ENCODE measurements around the gene DHRS2. TPM values are rescaled to one million over a fixed set of nuclear protein-coding genes. Genes with fewer than 3 reads are reported as not detected.

Gene DHRS2
- total and polyA plus RNA-seq, 2 of the 4 experiments (the other 2 are of a cell fraction) = 0.12 to 0.18 TPM

DNA sequence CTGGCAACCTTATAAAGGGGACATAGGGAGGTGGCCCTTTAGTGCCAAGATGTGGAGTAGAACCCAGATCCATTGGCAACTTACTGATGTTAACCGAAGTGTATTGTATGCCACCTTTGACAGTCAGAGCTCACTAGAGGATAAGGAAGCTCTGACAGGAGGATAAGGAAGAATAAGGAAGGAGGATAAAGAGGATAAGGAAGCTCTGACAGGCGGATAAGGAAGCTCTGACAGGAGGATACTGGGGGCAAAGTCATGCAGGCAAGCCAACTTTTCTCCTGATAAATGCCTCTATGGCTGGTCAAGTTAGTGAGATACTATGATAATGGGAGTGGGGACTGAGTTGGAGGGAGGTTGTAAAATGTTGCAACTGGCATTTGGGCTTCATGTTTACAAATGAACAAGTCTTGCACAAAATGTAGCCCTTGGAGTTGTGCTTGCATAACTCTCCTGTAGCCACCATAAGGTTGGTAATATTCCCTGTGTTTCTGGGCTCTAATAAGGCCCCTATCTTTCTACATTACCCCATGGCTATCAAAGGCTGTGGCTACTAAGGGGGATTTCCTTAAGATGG, 17.7 kb upstream of the DHRS2 start:
- no peak overlapping the region for H3K27ac ChIP-seq (ENCODE audit: insufficient read depth, low read length)
- no peak overlapping the region for H4K91ac ChIP-seq (ENCODE audit: insufficient read depth, low read depth, low read length)
- POLR2A ChIA-PET (ENCODE audit: unreplicated experiment) = no interaction called here
- ATAC-seq (ENCODE audit: low read depth) (no peak), DNase-seq (no peak)
- H3K79me1 ChIP-seq (ENCODE audit: low read depth in 1 of 2, low read length in 2 of 2) = no peaks in the 10 kb centered on the region
- H3K4me2 ChIP-seq (ENCODE audit: low read depth, low read length) = no peak overlapping the region
- dilution Hi-C loops (cut with HindIII; ENCODE audit: low sequenced_read_pairs, unreplicated experiment) (no loop called here), intact Hi-C loops (cut with micrococcal nuclease) (no loop called here), in situ Hi-C loops (cut with MboI; ENCODE audit: low sequenced_read_pairs) (no loop called here)
- H3K56ac ChIP-seq (ENCODE audit: extremely low read depth, insufficient read depth, low read length) = no peak overlapping the region
- no peak overlapping the region for H3K4ac ChIP-seq (ENCODE audit: low read depth, low read length)
- no peak overlapping the region for H3K23ac ChIP-seq (ENCODE audit: low read depth, low read length)
- no peak overlapping the region for H3K18ac ChIP-seq (ENCODE audit: low read depth, low read length)
- CTCF ChIA-PET = interaction anchor here (1.1 kb wide), 1 partner anchor 14 kb away, joined by 4 read pairs; no protein-coding TSS in a partner anchor
- H2AK9ac ChIP-seq (replicated peaks; ENCODE audit: low read depth, low read length, poor library complexity) = no peak overlapping the region
- no peak overlapping the region for H2BK20ac ChIP-seq (ENCODE audit: low read depth, low read length)
- no peak overlapping the region for H4K5ac ChIP-seq (ENCODE audit: low read depth, low read length)
- no peaks in the 10 kb centered on the region for H3K9me3 ChIP-seq (ENCODE audit: control insufficient read depth, insufficient read depth, low read length)
- H3K27me3 ChIP-seq (ENCODE audit: control insufficient read depth, insufficient read depth, low read length) = peaks cover 2% of the 10 kb centered on the region
- 0% methylated on average over 1 of the region's 2 CpGs; no CpG with 5 or more reads in 1 of the 2 experiments for WGBS, 2 experiments (ENCODE audit: extremely low coverage in 2 of 2, insufficient read length in 1 of 2)
- no peak overlapping the region for H2BK15ac ChIP-seq (ENCODE audit: low read depth, low read length)
- no peak overlapping the region for H3K14ac ChIP-seq (replicated peaks; ENCODE audit: low read depth, low read length)
- no peaks in the 10 kb centered on the region for H3K36me3 ChIP-seq (ENCODE audit: control insufficient read depth, insufficient read depth, low read length)
- no peak overlapping the region for H2AFZ ChIP-seq (replicated peaks; ENCODE audit: low read length, poor library complexity)
- no peaks in the 10 kb centered on the region for H4K20me1 ChIP-seq (ENCODE audit: insufficient read depth, low read length)
- no peaks in the 10 kb centered on the region for H3K9me1 ChIP-seq (ENCODE audit: insufficient read depth, low read length)
- H2BK5ac ChIP-seq (ENCODE audit: low read depth, low read length, poor library complexity, severe bottlenecking) = no peak overlapping the region
- H3K9ac ChIP-seq (ENCODE audit: low read depth, low read length) = no peak overlapping the region
- no peak overlapping the region for H2BK120ac ChIP-seq (ENCODE audit: low read depth, low read length)
- no peak overlapping the region for H2AK5ac ChIP-seq (ENCODE audit: low read depth, low read length)
- TF ChIP-seq RFX5 (IDR thresholded peaks at IDR 0.05; ENCODE audit: low read depth, low read length) (no peak), CEBPB (IDR thresholded peaks at IDR 0.05; ENCODE audit: low read depth, low read length) (no peak), POLR2A (IDR thresholded peaks at IDR 0.05; ENCODE audit: low read depth, low read length) (no peak), BHLHE40 (IDR thresholded peaks at IDR 0.05; ENCODE audit: low read depth, low read length) (no peak), RAD21 (IDR thresholded peaks at IDR 0.05; ENCODE audit: low read length) (no peak), FOS (IDR thresholded peaks at IDR 0.05; ENCODE audit: low read depth, low read length) (no peak), MAZ (IDR thresholded peaks at IDR 0.05; ENCODE audit: borderline replicate concordance, low read depth, low read length) (no peak), MAFK (IDR thresholded peaks at IDR 0.05; ENCODE audit: low read depth, low read length) (no peak), RCOR1 (IDR thresholded peaks at IDR 0.05; ENCODE audit: insufficient replicate concordance, low read length) (no peak), NFE2L2 (IDR thresholded peaks at IDR 0.05; ENCODE audit: low read depth, low read length) (no peak)
- TF ChIP-seq, protein P1, sequence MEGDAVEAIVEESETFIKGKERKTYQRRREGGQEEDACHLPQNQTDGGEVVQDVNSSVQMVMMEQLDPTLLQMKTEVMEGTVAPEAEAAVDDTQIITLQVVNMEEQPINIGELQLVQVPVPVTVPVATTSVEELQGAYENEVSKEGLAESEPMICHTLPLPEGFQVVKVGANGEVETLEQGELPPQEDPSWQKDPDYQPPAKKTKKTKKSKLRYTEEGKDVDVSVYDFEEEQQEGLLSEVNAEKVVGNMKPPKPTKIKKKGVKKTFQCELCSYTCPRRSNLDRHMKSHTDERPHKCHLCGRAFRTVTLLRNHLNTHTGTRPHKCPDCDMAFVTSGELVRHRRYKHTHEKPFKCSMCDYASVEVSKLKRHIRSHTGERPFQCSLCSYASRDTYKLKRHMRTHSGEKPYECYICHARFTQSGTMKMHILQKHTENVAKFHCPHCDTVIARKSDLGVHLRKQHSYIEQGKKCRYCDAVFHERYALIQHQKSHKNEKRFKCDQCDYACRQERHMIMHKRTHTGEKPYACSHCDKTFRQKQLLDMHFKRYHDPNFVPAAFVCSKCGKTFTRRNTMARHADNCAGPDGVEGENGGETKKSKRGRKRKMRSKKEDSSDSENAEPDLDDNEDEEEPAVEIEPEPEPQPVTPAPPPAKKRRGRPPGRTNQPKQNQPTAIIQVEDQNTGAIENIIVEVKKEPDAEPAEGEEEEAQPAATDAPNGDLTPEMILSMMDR (conservative IDR thresholded peaks at IDR 0.05; ENCODE audit: low read depth, low read length) = no peak
- TF ChIP-seq, protein P2, sequence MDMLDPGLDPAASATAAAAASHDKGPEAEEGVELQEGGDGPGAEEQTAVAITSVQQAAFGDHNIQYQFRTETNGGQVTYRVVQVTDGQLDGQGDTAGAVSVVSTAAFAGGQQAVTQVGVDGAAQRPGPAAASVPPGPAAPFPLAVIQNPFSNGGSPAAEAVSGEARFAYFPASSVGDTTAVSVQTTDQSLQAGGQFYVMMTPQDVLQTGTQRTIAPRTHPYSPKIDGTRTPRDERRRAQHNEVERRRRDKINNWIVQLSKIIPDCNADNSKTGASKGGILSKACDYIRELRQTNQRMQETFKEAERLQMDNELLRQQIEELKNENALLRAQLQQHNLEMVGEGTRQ (IDR thresholded peaks at IDR 0.05; ENCODE audit: low read depth, low read length) = no peak
- TF ChIP-seq, protein P3, sequence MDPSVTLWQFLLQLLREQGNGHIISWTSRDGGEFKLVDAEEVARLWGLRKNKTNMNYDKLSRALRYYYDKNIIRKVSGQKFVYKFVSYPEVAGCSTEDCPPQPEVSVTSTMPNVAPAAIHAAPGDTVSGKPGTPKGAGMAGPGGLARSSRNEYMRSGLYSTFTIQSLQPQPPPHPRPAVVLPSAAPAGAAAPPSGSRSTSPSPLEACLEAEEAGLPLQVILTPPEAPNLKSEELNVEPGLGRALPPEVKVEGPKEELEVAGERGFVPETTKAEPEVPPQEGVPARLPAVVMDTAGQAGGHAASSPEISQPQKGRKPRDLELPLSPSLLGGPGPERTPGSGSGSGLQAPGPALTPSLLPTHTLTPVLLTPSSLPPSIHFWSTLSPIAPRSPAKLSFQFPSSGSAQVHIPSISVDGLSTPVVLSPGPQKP (IDR thresholded peaks at IDR 0.05; ENCODE audit: borderline replicate concordance, low read depth, low read length) = no peak
- H3K4me1 ChIP-seq (ENCODE audit: control insufficient read depth, insufficient read depth, low read length) = no peaks in the 10 kb centered on the region
- H4K8ac ChIP-seq (ENCODE audit: low read depth in 2 of 2, low read length in 2 of 2) = no peak overlapping the region
- no TSS peak for BruUV-seq (replicated peaks)
- no peak overlapping the region for H3K4me3 ChIP-seq (ENCODE audit: insufficient read depth, low read depth, low read length)
